Left lung (tissue), 10 donors: ENCODE results near the gene DIPK1A. TPM values are rescaled to one million over a fixed set of nuclear protein-coding genes. Genes with fewer than 3 reads are reported as not detected.
A peak's percentile ranks its signal among the peaks of the same experiment; 100 is the strongest.

Source experiments
- ATAC-seq: fragments of 200-7000 bp; cut with Tn5 transposase; one replicate; pipeline ENCODE4 v1.9.1; 2020; ENCODE audit warnings: moderate library complexity
- DNase-seq, 4 donors: peaks; one replicate each; pipeline ENCODE4 v3.0.0-alpha.2; 2013 to 2020
- H3K27ac ChIP-seq, 2 donors: fragments of 200-600 bp; sonication (generic) in 1 of 2; one replicate each; pipeline versions ENCODE4 v1.5.0 to v1.8.0; 2020 to 2021
- H3K27me3 ChIP-seq, 2 donors: fragments of 200-600 bp; sonication (generic) in 1 of 2; one replicate each; pipeline versions ENCODE4 v1.5.0 to v1.8.0; 2020 to 2021
- H3K36me3 ChIP-seq, 2 donors: fragments of 200-600 bp; sonication (generic) in 1 of 2; one replicate each; pipeline versions ENCODE4 v1.5.0 to v1.8.0; 2020 to 2021
- H3K4me1 ChIP-seq, 2 donors: fragments of 200-600 bp; one replicate each; pipeline ENCODE4 v1.8.0; 2021
- H3K4me3 ChIP-seq, 2 donors: fragments of 200-600 bp; sonication (generic) in 1 of 2; one replicate each; pipeline versions ENCODE4 v1.5.0 to v1.8.0; 2020 to 2021; ENCODE audit warnings: mild to moderate bottlenecking in 1 of 2
- H3K9me3 ChIP-seq, 2 donors: fragments of 200-600 bp; sonication (generic) in 1 of 2; one replicate each; pipeline versions ENCODE4 v1.5.0 to v1.8.0; 2020 to 2021
- CTCF ChIP-seq, 2 donors: fragments of 200-600 bp; sonication (generic) in 1 of 2; IDR thresholded peaks; one replicate each; pipeline versions ENCODE4 v1.5.0 to v1.8.0; 2021; ENCODE audit warnings: antibody characterized with exemption in 2 of 2
- intact Hi-C, 2 donors: fragments of 100-400 bp; cut with DNase I; formaldehyde crosslinking; loops; one replicate each; pipeline versions ENCODE4 v1.11.2 to v1.14.2; 2022
- polyA plus RNA-seq, 6 donors: library from polyadenylated mRNA; unstranded; fragments of 120-200 nt; gene quantifications; one replicate each; pipeline ENCODE4 v1.2.1, GENCODE V29; 2013; ENCODE audit not compliant: insufficient read length in 6 of 6
- total RNA-seq, 2 donors: library from RNA; stranded (reverse); fragmentation: NEBNext Ultra II Directional; extraction: Animal tissue kit (Norgen Biotek cat#: 25700); gene quantifications; one replicate each; pipeline ENCODE4 v1.2.1, GENCODE V29; 2021
- donor health status: DM: no; HTN: yes; CAD: no.
- donor health status: DM: no; HTN: no; CAD: no.

The DIPK1A gene
- total and polyA plus RNA-seq, 8 donors: 6.8 to 14.8 (median 10.2) TPM

- intact Hi-C loops: no loop called here
- no peak for TF ChIP-seq CTCF (IDR thresholded peaks at IDR 0.05)
- ATAC-seq: no peak
Observed at GRCh38 chr1:92921031-92922023, 39.9 kb downstream of the DIPK1A start.

GRCh38 chr1:92916899-92917298, 44.4 kb downstream of the DIPK1A start:
- Histone ChIP-seq H3K4me3 (no peak overlapping the region), H3K27me3 (no peaks in the 10 kb centered on the region), H3K36me3 (no peaks in the 10 kb centered on the region), H3K27ac (no peak overlapping the region), H3K9me3 (no peaks in the 10 kb centered on the region), H3K4me1 (no peaks in the 10 kb centered on the region)
- peak; percentile 36 for ATAC-seq
- no peak for TF ChIP-seq CTCF (IDR thresholded peaks at IDR 0.05)
- DNase-seq: no peak
- intact Hi-C loops: no loop called here

More at GRCh38 chr1:92921031-92922023, 39.9 kb downstream of the DIPK1A start:
- Histone ChIP-seq H3K36me3 (no peaks in the 10 kb centered on the region), H3K4me1 (no peaks in the 10 kb centered on the region), H3K4me3 (no peak overlapping the region), H3K27ac (no peak overlapping the region), H3K9me3 (no peaks in the 10 kb centered on the region), H3K27me3 (no peaks in the 10 kb centered on the region)
- no peak for DNase-seq

GRCh38 chr1:92915547-92915946, 45.7 kb downstream of the DIPK1A start:
- Histone ChIP-seq H3K27me3 (no peaks in the 10 kb centered on the region), H3K27ac (no peak overlapping the region), H3K9me3 (no peaks in the 10 kb centered on the region), H3K36me3 (no peaks in the 10 kb centered on the region), H3K4me3 (no peak overlapping the region), H3K4me1 (no peaks in the 10 kb centered on the region)
- intact Hi-C loops: no loop called here
- TF ChIP-seq CTCF (IDR thresholded peaks at IDR 0.05): no peak
- peak; percentile 57 for ATAC-seq
- no peak for DNase-seq

GRCh38 chr1:92913093-92913819, 48.0 kb downstream of the DIPK1A start:
- Histone ChIP-seq H3K4me3 (no peak overlapping the region), H3K4me1 (no peaks in the 10 kb centered on the region), H3K27ac (no peak overlapping the region), H3K27me3 (no peaks in the 10 kb centered on the region), H3K9me3 (no peaks in the 10 kb centered on the region), H3K36me3 (no peaks in the 10 kb centered on the region)
- DNase-seq (no peak), ATAC-seq (no peak)
- intact Hi-C loops: no loop called here
- TF ChIP-seq CTCF (IDR thresholded peaks at IDR 0.05): no peak

GRCh38 chr1:92910081-92910480, 51.2 kb downstream of the DIPK1A start:
- Histone ChIP-seq H3K4me1 (no peaks in the 10 kb centered on the region), H3K27me3 (no peaks in the 10 kb centered on the region), H3K27ac (no peak overlapping the region), H3K9me3 (no peaks in the 10 kb centered on the region), H3K4me3 (no peak overlapping the region), H3K36me3 (no peaks in the 10 kb centered on the region)
- ATAC-seq: no peak
- intact Hi-C loops: no loop called here
- DNase-seq: no peak
- TF ChIP-seq CTCF (IDR thresholded peaks at IDR 0.05): no peak
